Vagina (tissue), 2 donors: ENCODE results near the gene GPATCH2L.

Experiments used
- POLR2A ChIP-seq, 2 donors: fragments of 450-650 bp; IDR thresholded peaks; one replicate each; pipeline ENCODE4 v1.6.1; 2017; ENCODE audit warnings: antibody characterized with exemption in 2 of 2, mild to moderate bottlenecking in 2 of 2, moderate library complexity in 2 of 2
- POLR2AphosphoS5 ChIP-seq, 2 donors: sonication (generic); formaldehyde crosslinking; IDR thresholded peaks; one replicate each; pipeline ENCODE4 v1.9.0; 2017; ENCODE audit warnings: antibody characterized with exemption in 2 of 2, mild to moderate bottlenecking in 2 of 2, low read depth in 1 of 2; ENCODE audit not compliant: insufficient read depth in 1 of 2
- TF ChIP-seq, protein P1 (sequence below), 3 experiments: fragments of 450-650 bp in 2 of 3; fragments of 200-600 bp in 1 of 3; sonication (generic) in 1 of 3; IDR thresholded peaks; one replicate each; pipeline ENCODE4 v1.5.1; 2017 to 2019; ENCODE audit warnings: antibody characterized with exemption in 3 of 3, mild to moderate bottlenecking in 2 of 3, moderate library complexity in 2 of 3

DNA sequence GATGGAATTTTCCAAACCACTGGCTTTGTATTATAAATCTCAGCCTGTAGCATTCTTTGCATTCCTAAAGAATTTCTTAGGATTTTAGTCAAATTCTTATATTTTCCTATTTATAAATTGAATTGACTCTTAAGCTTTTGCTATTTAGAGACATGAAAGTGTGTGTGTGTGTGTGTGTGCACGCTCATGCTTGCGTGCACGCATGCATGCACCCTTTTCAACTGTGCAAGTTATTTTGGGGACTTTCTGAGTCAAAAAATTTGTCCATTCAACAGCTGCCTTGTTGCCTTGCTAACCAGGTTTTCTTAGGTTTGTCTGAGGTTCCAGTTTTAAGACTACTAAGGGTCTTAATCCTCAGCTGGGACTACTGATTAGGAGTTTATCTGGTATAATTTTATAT, 42.6 kb downstream of the GPATCH2L start:
- TF ChIP-seq, protein P1, sequence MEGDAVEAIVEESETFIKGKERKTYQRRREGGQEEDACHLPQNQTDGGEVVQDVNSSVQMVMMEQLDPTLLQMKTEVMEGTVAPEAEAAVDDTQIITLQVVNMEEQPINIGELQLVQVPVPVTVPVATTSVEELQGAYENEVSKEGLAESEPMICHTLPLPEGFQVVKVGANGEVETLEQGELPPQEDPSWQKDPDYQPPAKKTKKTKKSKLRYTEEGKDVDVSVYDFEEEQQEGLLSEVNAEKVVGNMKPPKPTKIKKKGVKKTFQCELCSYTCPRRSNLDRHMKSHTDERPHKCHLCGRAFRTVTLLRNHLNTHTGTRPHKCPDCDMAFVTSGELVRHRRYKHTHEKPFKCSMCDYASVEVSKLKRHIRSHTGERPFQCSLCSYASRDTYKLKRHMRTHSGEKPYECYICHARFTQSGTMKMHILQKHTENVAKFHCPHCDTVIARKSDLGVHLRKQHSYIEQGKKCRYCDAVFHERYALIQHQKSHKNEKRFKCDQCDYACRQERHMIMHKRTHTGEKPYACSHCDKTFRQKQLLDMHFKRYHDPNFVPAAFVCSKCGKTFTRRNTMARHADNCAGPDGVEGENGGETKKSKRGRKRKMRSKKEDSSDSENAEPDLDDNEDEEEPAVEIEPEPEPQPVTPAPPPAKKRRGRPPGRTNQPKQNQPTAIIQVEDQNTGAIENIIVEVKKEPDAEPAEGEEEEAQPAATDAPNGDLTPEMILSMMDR (IDR thresholded peaks at IDR 0.05): no peak
- no peak for TF ChIP-seq POLR2A (IDR thresholded peaks at IDR 0.05)
- TF ChIP-seq POLR2AphosphoS5 (IDR thresholded peaks at IDR 0.05; ENCODE audit: insufficient read depth in 1 of 2, low read depth in 1 of 2): no peak
